Measurements from ENCODE around the gene RGS8.

The RGS8 gene

DNA sequence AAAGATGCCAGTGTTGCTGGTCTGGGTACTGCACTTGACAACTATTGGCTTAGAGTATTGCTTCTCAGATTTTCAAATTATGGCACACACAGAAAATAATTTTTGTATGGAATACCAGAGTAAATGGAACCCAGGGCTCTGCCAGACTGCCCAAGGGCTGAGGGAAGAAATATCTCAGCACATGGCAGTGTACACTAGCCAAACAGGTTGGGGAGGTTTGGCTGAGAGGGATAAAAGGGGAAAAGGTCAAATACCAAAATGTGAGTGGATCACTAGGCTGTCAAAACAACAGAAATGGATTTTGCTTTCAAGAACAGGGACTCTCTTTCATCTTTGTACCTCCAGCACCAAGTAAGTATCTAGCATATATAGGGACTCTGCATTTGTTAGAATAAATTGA, 3.0 kb upstream of the RGS8 start:
- peak overlapping the region; percentile 65; the same call in 1 of the 2 replicates for H3K27ac ChIP-seq

DNA sequence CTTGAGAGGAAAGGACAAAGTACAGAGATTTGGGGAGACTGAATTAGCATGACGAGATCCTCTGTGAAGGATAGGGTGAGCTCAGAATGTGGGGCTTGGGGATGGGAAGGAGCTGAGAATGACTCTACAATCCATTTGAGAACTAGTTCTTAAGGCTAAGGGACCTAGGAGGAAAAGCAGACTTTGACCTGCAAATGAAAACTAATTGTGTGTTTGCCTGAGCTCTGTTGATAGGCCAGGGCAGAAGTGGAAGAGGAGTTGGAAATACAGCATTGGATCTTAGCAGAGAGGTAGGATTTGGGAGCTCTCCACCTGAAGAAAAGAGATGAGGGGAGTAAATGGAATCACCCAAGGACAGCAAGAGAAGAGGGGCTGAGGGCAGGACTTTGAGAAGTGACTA, 2.1 kb upstream of the RGS8 start:
- peak overlapping the region; percentile 65; the same call in 1 of the 2 replicates for H3K27ac ChIP-seq
- TF ChIP-seq, protein P1, sequence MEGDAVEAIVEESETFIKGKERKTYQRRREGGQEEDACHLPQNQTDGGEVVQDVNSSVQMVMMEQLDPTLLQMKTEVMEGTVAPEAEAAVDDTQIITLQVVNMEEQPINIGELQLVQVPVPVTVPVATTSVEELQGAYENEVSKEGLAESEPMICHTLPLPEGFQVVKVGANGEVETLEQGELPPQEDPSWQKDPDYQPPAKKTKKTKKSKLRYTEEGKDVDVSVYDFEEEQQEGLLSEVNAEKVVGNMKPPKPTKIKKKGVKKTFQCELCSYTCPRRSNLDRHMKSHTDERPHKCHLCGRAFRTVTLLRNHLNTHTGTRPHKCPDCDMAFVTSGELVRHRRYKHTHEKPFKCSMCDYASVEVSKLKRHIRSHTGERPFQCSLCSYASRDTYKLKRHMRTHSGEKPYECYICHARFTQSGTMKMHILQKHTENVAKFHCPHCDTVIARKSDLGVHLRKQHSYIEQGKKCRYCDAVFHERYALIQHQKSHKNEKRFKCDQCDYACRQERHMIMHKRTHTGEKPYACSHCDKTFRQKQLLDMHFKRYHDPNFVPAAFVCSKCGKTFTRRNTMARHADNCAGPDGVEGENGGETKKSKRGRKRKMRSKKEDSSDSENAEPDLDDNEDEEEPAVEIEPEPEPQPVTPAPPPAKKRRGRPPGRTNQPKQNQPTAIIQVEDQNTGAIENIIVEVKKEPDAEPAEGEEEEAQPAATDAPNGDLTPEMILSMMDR (conservative IDR thresholded peaks at IDR 0.05) = no peak
- TF ChIP-seq ZFX (IDR thresholded peaks at IDR 0.05) = no peak

More for the DNA sequence above, 3.0 kb upstream of the RGS8 start:
- TF ChIP-seq, protein P1 (conservative IDR thresholded peaks at IDR 0.05) = no peak
- TF ChIP-seq ZFX (IDR thresholded peaks at IDR 0.05) = no peak

DNA sequence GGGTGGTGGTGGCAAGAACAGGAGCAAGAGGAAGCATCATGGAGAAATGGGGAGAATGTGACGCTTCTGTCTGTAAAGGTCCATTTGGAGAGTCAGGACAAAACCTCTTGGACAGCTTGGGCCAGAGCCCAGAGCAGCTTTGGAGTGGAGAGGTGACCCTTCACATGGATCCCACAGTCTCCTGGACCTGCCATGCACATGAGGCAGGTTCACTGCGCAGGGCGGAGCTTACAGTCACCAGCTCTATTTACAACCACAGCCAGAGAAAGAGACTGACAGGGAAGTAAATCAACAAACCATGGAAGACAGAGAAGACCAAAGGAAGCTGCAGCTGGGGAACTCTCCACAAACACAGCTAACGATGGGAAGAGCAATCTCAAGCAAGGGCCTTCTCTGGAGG, 828 bp upstream of the RGS8 start:
- no peak for TF ChIP-seq ZFX (IDR thresholded peaks at IDR 0.05)
- TF ChIP-seq, protein P1 (conservative IDR thresholded peaks at IDR 0.05) = no peak
- H3K27ac ChIP-seq = no peak overlapping the region

DNA sequence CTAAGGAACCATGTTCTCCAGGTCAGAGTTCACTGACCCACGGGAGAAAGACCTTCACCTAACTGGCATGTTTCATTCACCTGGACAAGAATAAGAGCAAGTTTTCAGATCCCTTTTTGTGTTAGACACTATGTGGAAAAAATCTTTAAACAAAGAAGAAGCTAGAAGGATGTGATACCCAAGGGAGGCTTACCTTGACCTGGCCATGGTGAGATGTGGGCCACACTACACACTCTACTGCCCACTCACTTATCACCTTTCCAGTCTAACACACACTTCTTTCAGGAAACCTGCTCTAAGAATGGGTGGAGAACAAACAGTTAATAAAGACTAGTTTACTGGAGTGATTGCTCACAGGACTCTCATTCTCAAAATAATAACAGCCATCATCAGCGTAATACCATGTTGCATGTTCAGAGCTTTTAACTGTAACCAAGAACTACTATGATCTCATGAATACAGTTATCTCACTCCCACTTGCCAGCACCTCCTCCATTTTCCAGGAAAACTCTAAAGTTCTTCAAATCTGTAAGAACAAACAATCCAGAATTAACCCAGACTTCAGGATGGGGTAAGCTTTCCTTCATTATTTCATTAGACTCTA, 1.4 kb downstream of the RGS8 start:
- H3K27ac ChIP-seq = no peak overlapping the region
- TF ChIP-seq ZFX (IDR thresholded peaks at IDR 0.05) = no peak
- TF ChIP-seq, protein P1 (conservative IDR thresholded peaks at IDR 0.05) = no peak

DNA sequence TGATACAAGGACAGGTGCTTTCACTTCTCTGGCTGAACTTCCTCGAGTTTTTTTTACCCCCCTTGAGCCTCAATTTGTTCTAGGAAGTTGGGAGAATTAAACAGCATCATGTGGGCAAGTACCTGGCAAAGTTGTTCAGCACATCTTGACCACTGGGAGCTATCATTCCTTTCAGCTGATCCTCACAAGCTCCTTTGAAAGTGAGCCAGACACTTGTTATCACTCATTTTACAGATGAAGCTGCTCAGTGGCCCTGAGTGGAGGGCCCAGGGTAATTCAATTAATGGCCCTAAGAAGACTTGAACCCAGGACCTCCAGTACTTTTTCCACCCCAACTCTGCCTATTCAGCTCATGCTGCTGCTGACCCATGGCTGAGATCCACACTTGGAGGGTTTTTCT, 2.0 kb downstream of the RGS8 start:
- no peak for TF ChIP-seq ZFX (IDR thresholded peaks at IDR 0.05)
- TF ChIP-seq, protein P1 (conservative IDR thresholded peaks at IDR 0.05) = no peak

DNA sequence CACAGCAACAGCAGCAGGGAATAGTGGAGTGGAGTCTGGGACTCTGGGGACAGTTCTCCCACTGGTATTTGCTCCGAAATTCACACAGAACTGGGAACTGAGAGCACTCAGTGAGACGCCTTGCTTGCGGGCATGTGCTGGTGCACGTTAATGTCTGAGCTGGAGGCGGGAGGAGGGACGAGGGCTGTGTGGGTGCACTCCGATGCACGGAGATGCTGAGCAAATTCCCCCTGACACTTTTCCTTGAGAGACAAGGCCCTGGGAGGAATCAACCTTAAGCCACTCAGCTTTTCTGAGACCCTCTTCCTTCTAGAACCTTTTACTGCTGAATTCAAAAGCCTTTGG, 2.8 kb downstream of the RGS8 start:
- TF ChIP-seq, protein P1 (conservative IDR thresholded peaks at IDR 0.05) = no peak
- TF ChIP-seq ZFX (IDR thresholded peaks at IDR 0.05) = no peak
- H3K27ac ChIP-seq = no peak overlapping the region

More for the DNA sequence above, 2.0 kb downstream of the RGS8 start:
- no peak overlapping the region for H3K27ac ChIP-seq

DNA sequence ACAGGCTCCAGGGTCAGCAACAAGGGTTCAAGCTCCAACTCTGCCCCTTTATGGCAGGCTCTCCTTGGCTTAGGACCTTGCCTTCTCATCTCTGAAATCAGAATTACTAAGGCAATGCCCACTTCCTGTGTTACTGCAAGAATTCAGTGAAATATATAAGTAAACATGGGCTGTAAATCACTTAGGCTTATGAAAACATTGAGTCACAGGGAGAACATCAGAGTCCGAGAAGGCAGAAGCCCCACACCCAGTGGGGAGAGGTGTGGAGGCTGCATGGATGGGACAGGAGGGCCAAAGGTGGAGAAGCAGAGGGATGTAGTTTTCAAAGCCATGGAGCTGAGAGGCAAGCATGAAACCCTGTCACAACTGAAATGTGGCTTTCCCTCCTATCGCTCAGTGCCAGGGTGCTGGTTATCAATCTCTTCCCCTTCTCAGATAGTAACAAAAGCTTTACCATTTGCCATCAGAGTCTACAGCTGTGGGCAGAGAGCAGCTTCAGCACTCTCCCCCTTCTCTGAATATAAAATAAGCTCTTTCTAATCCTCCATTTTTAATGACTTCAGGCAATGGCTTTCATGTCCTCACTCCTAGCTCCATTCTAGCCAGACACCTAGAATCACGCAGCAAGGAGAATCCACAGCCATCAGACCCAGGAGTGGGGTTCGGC, 3.4 kb downstream of the RGS8 start:
- TF ChIP-seq ZFX (IDR thresholded peaks at IDR 0.05) = no peak
- TF ChIP-seq, protein P1 (conservative IDR thresholded peaks at IDR 0.05) = no peak
- no peak overlapping the region for H3K27ac ChIP-seq
